Mammary epithelial cell (primary cell): ENCODE data around the gene ATP2B3.

Experiments used
- CTCF ChIP-seq, 2 donors: IDR thresholded peaks in 1 of 2; conservative IDR thresholded peaks in 1 of 2; 2 replicates each; pipeline ENCODE4 v1.5.1; 2011 to 2012; ENCODE audit warnings: inconsistent platforms in 2 of 2, low read length in 2 of 2, mild to moderate bottlenecking in 2 of 2, control low read depth in 1 of 2, low read depth in 1 of 2; ENCODE audit not compliant: insufficient read depth in 1 of 2; ENCODE audit errors: extremely low read depth in 1 of 2
- EZH2 ChIP-seq: IDR thresholded peaks from 2 replicates; pipeline ENCODE4 v1.6.1; 2012; ENCODE audit warnings: low read length, inconsistent platforms, borderline replicate concordance

- no peak for TF ChIP-seq CTCF (conservative IDR thresholded peaks at IDR 0.05 in 1 of 2, IDR thresholded peaks at IDR 0.05 in 1 of 2; ENCODE audit: extremely low read depth in 1 of 2, insufficient read depth in 1 of 2, low read depth in 1 of 2, low read length in 2 of 2)
- TF ChIP-seq EZH2: no peak
These were observed 43.9 kb downstream of the ATP2B3 start for GRCh38 chrX:153561337-153561736.
